Stimulated activated CD4-positive, alpha-beta T cell treated with anti-CD3 and anti-CD28 coated beads, Interleukin-15, amount 100 ng/mL, for 24 hours (primary cell): ENCODE data around the gene NOS1AP.
"Not testable (repeated sequence)": the region's sequence is repeated elsewhere in the genome, so short reads cannot be mapped to it uniquely, and the experiment has no call there.

ENCODE experiments used
- DNase-seq: peaks from one replicate; pipeline ENCODE4 v3.0.0-alpha.2; 2020

Gene NOS1AP

GRCh38 chr1:162390396-162391185 is 321.1 kb downstream of the NOS1AP start:
- no peak for DNase-seq

- DNase-seq, result peak; percentile 29
These were observed 322.5 kb downstream of the NOS1AP start for GRCh38 chr1:162391790-162392563.

- no peak for DNase-seq
These were observed 326.9 kb downstream of the NOS1AP start for GRCh38 chr1:162396201-162396906.

GRCh38 chr1:162397039-162397448 is 327.6 kb downstream of the NOS1AP start:
- no peak for DNase-seq

GRCh38 chr1:162397943-162398560 is 328.6 kb downstream of the NOS1AP start:
- DNase-seq, result no peak

- DNase-seq, result no peak
These were observed 329.6 kb downstream of the NOS1AP start for GRCh38 chr1:162398999-162399580.

GRCh38 chr1:162400790-162401355 is 331.4 kb downstream of the NOS1AP start:
- DNase-seq, result no peak

- no peak for DNase-seq
These were observed 335.2 kb downstream of the NOS1AP start for GRCh38 chr1:162404550-162405160.

- no peak for DNase-seq
These were observed 336.3 kb downstream of the NOS1AP start for GRCh38 chr1:162405800-162406199.

GRCh38 chr1:162406811-162407210 is 337.3 kb downstream of the NOS1AP start:
- DNase-seq, result no peak

GRCh38 chr1:162407539-162407938 is 338.0 kb downstream of the NOS1AP start:
- DNase-seq, result no peak

GRCh38 chr1:162412002-162412401 is 342.5 kb downstream of the NOS1AP start, which contains the start of gene SH2D1B:
SH2D1B (minus strand) TSS chr1:162412136; CDS start chr1:162412016, 120 bp downstream.
- no peak for DNase-seq

GRCh38 chr1:162416215-162416614 is 346.7 kb downstream of the NOS1AP start:
- no peak for DNase-seq

GRCh38 chr1:162416909-162417308 is 347.4 kb downstream of the NOS1AP start:
- DNase-seq, result no peak

- DNase-seq, result no peak
These were observed 348.2 kb downstream of the NOS1AP start for GRCh38 chr1:162417650-162418049.

- not testable (repeated sequence) for DNase-seq
These were observed 349.1 kb downstream of the NOS1AP start for GRCh38 chr1:162418584-162418983.

- not testable (repeated sequence) for DNase-seq
These were observed 350.0 kb downstream of the NOS1AP start for GRCh38 chr1:162419450-162419931.
